HepG2 (cell line): ENCODE measurements around the gene NFE2L3.

Experiments used
- DBP ChIP-seq: sonication (generic); formaldehyde crosslinking; IDR thresholded peaks from 2 replicates; pipeline ENCODE4 v1.4.0; 2020; ENCODE audit warnings: missing genetic modification reagents; ENCODE audit errors: not compliant biosample characterization
- GPN1 ChIP-seq: sonication (generic); formaldehyde crosslinking; IDR thresholded peaks from 2 replicates; pipeline ENCODE4 v1.5.1; 2020; ENCODE audit warnings: missing genetic modification reagents, borderline replicate concordance
- JUND ChIP-seq: sonication (generic); formaldehyde crosslinking; IDR thresholded peaks from 2 replicates; pipeline ENCODE4 v1.8.0; 2022; ENCODE audit warnings: mild to moderate bottlenecking, missing genetic modification reagents
- NR1H2 ChIP-seq: sonication (generic); formaldehyde crosslinking; IDR thresholded peaks from 2 replicates; pipeline ENCODE4 v1.8.1; 2022; ENCODE audit warnings: low read depth, missing genetic modification reagents, borderline replicate concordance
- REPIN1 ChIP-seq: sonication (generic); formaldehyde crosslinking; IDR thresholded peaks from 2 replicates; pipeline ENCODE4 v1.8.0; 2022; ENCODE audit warnings: missing genetic modification reagents, low read depth, mild to moderate bottlenecking, borderline replicate concordance
- SOX13 ChIP-seq, 3 experiments: fragments of 450-650 bp in 1 of 3; sonication (generic) in 1 of 3; formaldehyde crosslinking in 1 of 3; IDR thresholded peaks in 2 of 3; conservative IDR thresholded peaks in 1 of 3; 2 replicates each; pipeline versions ENCODE4 v1.5.0 to v1.6.1; 2016 to 2020; ENCODE audit warnings: antibody characterized with exemption in 1 of 3, mild to moderate bottlenecking in 1 of 3, missing compliant biosample characterization in 1 of 3, missing genetic modification reagents in 1 of 3, moderate library complexity in 1 of 3
- TEAD2 ChIP-seq: sonication (generic); formaldehyde crosslinking; IDR thresholded peaks from 2 replicates; pipeline ENCODE4 v1.9.0; 2021; ENCODE audit warnings: missing genetic modification reagents
- USF2 ChIP-seq, 2 experiments: sonication (generic) in 1 of 2; formaldehyde crosslinking in 1 of 2; IDR thresholded peaks; 2 replicates each; pipeline versions ENCODE4 v1.5.1 to v1.6.1; 2011 to 2020; ENCODE audit warnings: borderline replicate concordance in 1 of 2, low read depth in 1 of 2, low read length in 1 of 2, mild to moderate bottlenecking in 1 of 2, missing genetic modification reagents in 1 of 2, moderate library complexity in 1 of 2
- ZKSCAN8 ChIP-seq: IDR thresholded peaks from 2 replicates; pipeline ENCODE4 v1.6.1; 2016; ENCODE audit warnings: borderline replicate concordance, missing genetic modification reagents, missing compliant biosample characterization
- ZNF274 ChIP-seq: sonication (generic); formaldehyde crosslinking; IDR thresholded peaks from 2 replicates; pipeline ENCODE4 v1.5.1; 2020; ENCODE audit warnings: mild to moderate bottlenecking, missing genetic modification reagents
- TF ChIP-seq, protein P1 (sequence below): sonication (generic); formaldehyde crosslinking; IDR thresholded peaks from 2 replicates; pipeline ENCODE4 v1.5.0; 2020; ENCODE audit warnings: mild to moderate bottlenecking, missing genetic modification reagents, moderate library complexity

- TF ChIP-seq DBP (no peak), NR1H2 (no peak), REPIN1 (CRISPR knock-in tag) (no peak), ZNF274 (CRISPR knock-in tag) (no peak), ZKSCAN8 (CRISPR knock-in tag) (no peak), JUND (CRISPR knock-in tag) (no peak), GPN1 (CRISPR knock-in tag) (no peak), TEAD2 (CRISPR knock-in tag) (no peak), SOX13 (IDR thresholded peaks at IDR 0.05) (no peak), SOX13 (CRISPR knock-in tag; conservative IDR thresholded peaks at IDR 0.05 in 1 of 2, IDR thresholded peaks at IDR 0.05 in 1 of 2) (no peak), USF2 (IDR thresholded peaks at IDR 0.05; ENCODE audit: low read depth, low read length) (no peak), USF2 (CRISPR knock-in tag; IDR thresholded peaks at IDR 0.05; ENCODE audit: borderline replicate concordance) (no peak)
- TF ChIP-seq, protein P1, sequence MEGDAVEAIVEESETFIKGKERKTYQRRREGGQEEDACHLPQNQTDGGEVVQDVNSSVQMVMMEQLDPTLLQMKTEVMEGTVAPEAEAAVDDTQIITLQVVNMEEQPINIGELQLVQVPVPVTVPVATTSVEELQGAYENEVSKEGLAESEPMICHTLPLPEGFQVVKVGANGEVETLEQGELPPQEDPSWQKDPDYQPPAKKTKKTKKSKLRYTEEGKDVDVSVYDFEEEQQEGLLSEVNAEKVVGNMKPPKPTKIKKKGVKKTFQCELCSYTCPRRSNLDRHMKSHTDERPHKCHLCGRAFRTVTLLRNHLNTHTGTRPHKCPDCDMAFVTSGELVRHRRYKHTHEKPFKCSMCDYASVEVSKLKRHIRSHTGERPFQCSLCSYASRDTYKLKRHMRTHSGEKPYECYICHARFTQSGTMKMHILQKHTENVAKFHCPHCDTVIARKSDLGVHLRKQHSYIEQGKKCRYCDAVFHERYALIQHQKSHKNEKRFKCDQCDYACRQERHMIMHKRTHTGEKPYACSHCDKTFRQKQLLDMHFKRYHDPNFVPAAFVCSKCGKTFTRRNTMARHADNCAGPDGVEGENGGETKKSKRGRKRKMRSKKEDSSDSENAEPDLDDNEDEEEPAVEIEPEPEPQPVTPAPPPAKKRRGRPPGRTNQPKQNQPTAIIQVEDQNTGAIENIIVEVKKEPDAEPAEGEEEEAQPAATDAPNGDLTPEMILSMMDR (CRISPR knock-in tag) = no peak
These were observed 14.8 kb downstream of the NFE2L3 start for GRCh38 chr7:26166684-26167266.
